ENCODE measurements around the gene KCNJ9. TPM values are rescaled to one million over a fixed set of nuclear protein-coding genes. Genes with fewer than 3 reads are reported as not detected.

The KCNJ9 gene
- total RNA-seq, 1 experiment from 2014 or later = not detected

DNA sequence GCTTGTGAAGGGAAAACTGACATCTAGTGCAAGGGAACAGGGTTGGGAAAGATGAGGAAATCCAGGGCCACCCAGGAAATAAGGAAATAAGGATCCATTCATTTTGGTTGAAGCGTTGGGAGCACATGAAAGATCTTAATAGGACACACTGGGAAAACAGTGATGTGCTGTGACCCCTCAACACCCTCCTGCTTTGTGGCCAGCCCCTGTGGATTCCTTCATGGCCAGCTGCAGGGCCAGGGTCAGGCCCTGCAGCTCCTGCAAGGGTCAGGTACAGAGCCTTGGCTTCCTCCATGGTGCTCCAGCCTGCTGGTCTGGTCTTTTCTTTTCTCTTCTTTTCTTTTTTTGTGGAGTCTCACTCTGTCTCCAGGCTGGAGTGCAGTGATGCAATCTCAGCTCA is 30.7 kb upstream of the KCNJ9 start:
- CTCF ChIA-PET = no interaction called here
- Histone ChIP-seq H3K27ac (no peak overlapping the region), H3F3A (ENCODE audit: insufficient read depth, low read depth) (no peaks in the 10 kb centered on the region), H3K9me2 (ENCODE audit: insufficient read depth) (no peaks in the 10 kb centered on the region), H2AFZ (no peak overlapping the region), H3K9me3 (ENCODE audit: insufficient read depth, low read depth) (no peaks in the 10 kb centered on the region), H3K4me3 (no peak overlapping the region), H3K79me2 (ENCODE audit: low read depth) (no peaks in the 10 kb centered on the region), H3K36me3 (ENCODE audit: low read depth) (no peaks in the 10 kb centered on the region), H3K4me2 (no peak overlapping the region), H4K20me1 (ENCODE audit: insufficient read depth) (no peaks in the 10 kb centered on the region), H3K27me3 (ENCODE audit: insufficient read depth, low read depth) (peaks cover 81% of the 10 kb centered on the region), H3K4me1 (replicated peaks; ENCODE audit: insufficient read depth) (no peaks in the 10 kb centered on the region)
- TF ChIP-seq, protein P1, sequence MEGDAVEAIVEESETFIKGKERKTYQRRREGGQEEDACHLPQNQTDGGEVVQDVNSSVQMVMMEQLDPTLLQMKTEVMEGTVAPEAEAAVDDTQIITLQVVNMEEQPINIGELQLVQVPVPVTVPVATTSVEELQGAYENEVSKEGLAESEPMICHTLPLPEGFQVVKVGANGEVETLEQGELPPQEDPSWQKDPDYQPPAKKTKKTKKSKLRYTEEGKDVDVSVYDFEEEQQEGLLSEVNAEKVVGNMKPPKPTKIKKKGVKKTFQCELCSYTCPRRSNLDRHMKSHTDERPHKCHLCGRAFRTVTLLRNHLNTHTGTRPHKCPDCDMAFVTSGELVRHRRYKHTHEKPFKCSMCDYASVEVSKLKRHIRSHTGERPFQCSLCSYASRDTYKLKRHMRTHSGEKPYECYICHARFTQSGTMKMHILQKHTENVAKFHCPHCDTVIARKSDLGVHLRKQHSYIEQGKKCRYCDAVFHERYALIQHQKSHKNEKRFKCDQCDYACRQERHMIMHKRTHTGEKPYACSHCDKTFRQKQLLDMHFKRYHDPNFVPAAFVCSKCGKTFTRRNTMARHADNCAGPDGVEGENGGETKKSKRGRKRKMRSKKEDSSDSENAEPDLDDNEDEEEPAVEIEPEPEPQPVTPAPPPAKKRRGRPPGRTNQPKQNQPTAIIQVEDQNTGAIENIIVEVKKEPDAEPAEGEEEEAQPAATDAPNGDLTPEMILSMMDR (conservative IDR thresholded peaks at IDR 0.05) = no peak
- TF ChIP-seq EZH2 (IDR thresholded peaks at IDR 0.05; ENCODE audit: low read depth) = no peak
- BruUV-seq (replicated peaks) = no TSS peak
- POLR2A ChIA-PET (ENCODE audit: unreplicated experiment) = no interaction called here
- DNase-seq = no peak
- intact Hi-C loops (cut with micrococcal nuclease; ENCODE audit: unreplicated experiment) = no loop called here

DNA sequence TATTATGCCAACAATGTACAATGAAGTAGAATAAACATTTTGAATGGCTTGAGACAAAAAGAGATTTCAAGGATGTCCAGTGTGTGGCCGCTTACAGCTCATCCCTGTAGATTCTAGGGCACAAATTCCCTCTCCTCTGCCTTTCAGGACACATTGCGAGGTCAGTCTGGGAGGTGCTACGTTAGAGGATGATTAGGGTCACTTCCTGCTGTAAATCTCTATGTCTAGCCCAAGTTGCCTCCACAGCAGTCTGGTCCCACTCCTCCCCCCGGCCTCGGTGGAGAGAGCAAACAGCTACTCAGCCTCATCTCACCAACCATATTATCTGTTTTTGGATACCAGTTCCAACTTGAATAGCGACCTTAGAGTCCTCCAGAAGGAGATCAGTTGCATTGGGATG is 28.4 kb upstream of the KCNJ9 start:
- Histone ChIP-seq H3F3A (ENCODE audit: insufficient read depth, low read depth) (no peaks in the 10 kb centered on the region), H3K4me1 (replicated peaks; ENCODE audit: insufficient read depth) (no peaks in the 10 kb centered on the region), H3K9me2 (ENCODE audit: insufficient read depth) (no peaks in the 10 kb centered on the region), H3K27me3 (ENCODE audit: insufficient read depth, low read depth) (peaks cover 82% of the 10 kb centered on the region), H3K4me2 (no peak overlapping the region), H3K79me2 (ENCODE audit: low read depth) (no peaks in the 10 kb centered on the region), H2AFZ (no peak overlapping the region), H3K9me3 (ENCODE audit: insufficient read depth, low read depth) (no peaks in the 10 kb centered on the region), H4K20me1 (ENCODE audit: insufficient read depth) (no peaks in the 10 kb centered on the region), H3K27ac (no peak overlapping the region), H3K4me3 (no peak overlapping the region), H3K36me3 (ENCODE audit: low read depth) (no peaks in the 10 kb centered on the region)
- no peak for TF ChIP-seq EZH2 (IDR thresholded peaks at IDR 0.05; ENCODE audit: low read depth)
- TF ChIP-seq, protein P1 (conservative IDR thresholded peaks at IDR 0.05) = no peak
- no TSS peak for BruUV-seq (replicated peaks)
- intact Hi-C loops (cut with micrococcal nuclease; ENCODE audit: unreplicated experiment) = no loop called here
- ChIA-PET CTCF (no interaction called here), POLR2A (ENCODE audit: unreplicated experiment) (no interaction called here)
- no peak for DNase-seq

DNA sequence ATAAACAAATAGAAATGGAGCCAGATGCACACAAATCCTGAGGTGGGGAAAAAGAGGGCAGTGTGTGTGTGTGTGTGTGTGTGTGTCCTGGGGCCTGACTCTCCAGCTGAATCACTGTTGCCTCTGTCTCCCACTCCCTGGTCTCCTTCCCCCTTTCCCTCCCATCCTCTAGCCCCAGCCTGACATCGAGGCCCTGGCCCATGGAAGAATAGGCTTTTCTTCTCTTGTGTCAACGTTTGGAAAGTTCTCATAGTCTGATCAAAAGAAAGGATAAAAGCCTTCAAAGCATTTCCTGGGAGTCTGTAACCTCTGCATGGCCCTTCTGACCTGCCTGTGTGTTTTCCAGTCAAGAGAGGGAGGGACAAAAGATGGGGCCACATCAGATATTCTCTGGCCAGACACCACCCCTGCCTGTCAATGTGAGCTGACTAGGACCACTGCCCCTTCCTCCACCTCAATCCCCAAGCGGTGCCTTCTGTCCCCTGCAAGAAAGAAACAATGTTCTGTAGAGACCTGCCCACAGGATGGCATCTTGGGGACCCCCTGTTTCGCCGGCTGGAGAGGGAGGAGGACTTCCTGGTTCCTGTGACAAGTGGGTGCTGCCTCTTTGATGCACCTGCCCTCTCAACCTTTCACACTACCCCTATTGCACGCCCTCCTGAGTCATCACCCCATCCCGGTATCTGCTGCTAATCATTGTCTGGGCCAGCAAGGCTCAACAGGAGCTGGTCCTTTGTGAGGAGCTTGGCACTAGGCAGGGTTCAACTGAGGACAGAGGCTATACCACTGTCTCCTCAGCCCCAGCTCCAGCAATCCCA is 27.6 kb upstream of the KCNJ9 start:
- no peaks in the 10 kb centered on the region for H3F3A ChIP-seq (ENCODE audit: insufficient read depth, low read depth)
- peaks cover 82% of the 10 kb centered on the region for H3K27me3 ChIP-seq (ENCODE audit: insufficient read depth, low read depth)
- H3K27ac ChIP-seq = no peak overlapping the region
- H3K9me2 ChIP-seq (ENCODE audit: insufficient read depth) = no peaks in the 10 kb centered on the region
- no peak for DNase-seq
- TF ChIP-seq, protein P1 (conservative IDR thresholded peaks at IDR 0.05) = no peak
- TF ChIP-seq EZH2 (IDR thresholded peaks at IDR 0.05; ENCODE audit: low read depth) = no peak
- no TSS peak for BruUV-seq (replicated peaks)
- H4K20me1 ChIP-seq (ENCODE audit: insufficient read depth) = no peaks in the 10 kb centered on the region
- no peak overlapping the region for H2AFZ ChIP-seq
- no peak overlapping the region for H3K4me2 ChIP-seq
- no peaks in the 10 kb centered on the region for H3K36me3 ChIP-seq (ENCODE audit: low read depth)
- POLR2A ChIA-PET (ENCODE audit: unreplicated experiment) = interaction anchor here (0.6 kb wide), 1 partner anchor 414 kb away, joined by 4 read pairs; no protein-coding TSS in a partner anchor
- H3K79me2 ChIP-seq (ENCODE audit: low read depth) = no peaks in the 10 kb centered on the region
- CTCF ChIA-PET = interaction anchor here (0.5 to 0.6 kb wide), 2 partner anchors 22 to 32 kb away, joined by 3 to 6 read pairs; no protein-coding TSS in a partner anchor
- no peaks in the 10 kb centered on the region for H3K9me3 ChIP-seq (ENCODE audit: insufficient read depth, low read depth)
- H3K4me1 ChIP-seq (replicated peaks; ENCODE audit: insufficient read depth) = no peaks in the 10 kb centered on the region
- intact Hi-C loops (cut with micrococcal nuclease; ENCODE audit: unreplicated experiment) = no loop called here
- H3K4me3 ChIP-seq = no peak overlapping the region

Measured in PC-9 (cell line).